ENCODE results near the gene ANKRD13B. TPM values are rescaled to one million over a fixed set of nuclear protein-coding genes. Genes with fewer than 3 reads are reported as not detected.

Gene ANKRD13B
- total and polyA plus RNA-seq, 8 donors = 1.8 to 12.3 (median 4.2) TPM; not detected in 1

- Histone ChIP-seq H3K4me1 (peaks cover 10 to 15% (median 13%) of the 10 kb centered on the region in 4 donors), H3K36me3 (peaks cover 0 to 7% (median 3%) of the 10 kb centered on the region in 4 donors), H3K4me3 (no peak overlapping the region), H3K9me3 (no peaks in the 10 kb centered on the region), H3K27me3 (peaks cover 0 to 13% (median 0%) of the 10 kb centered on the region in 3 donors), H3K27ac (no peak overlapping the region)
- peak in 1 of 2 donors; percentile 2 for DNase-seq
- WGBS, 5 donors = 84 to 90% (median 88%) methylated on average over 7 to 15 of the region's 15 CpGs
- TF ChIP-seq POLR2A (IDR thresholded peaks at IDR 0.05) (no peak), CTCF (IDR thresholded peaks at IDR 0.05) (no peak), POLR2AphosphoS5 (IDR thresholded peaks at IDR 0.05) (no peak), EP300 (IDR thresholded peaks at IDR 0.05) (no peak)
- intact Hi-C loops (cut with DNase I; ENCODE audit: low total_unique reads) = no loop called here
Observed at GRCh38 chr17:29608986-29609385, 16.1 kb downstream of the ANKRD13B start.

GRCh38 chr17:29610395-29610794, 17.5 kb downstream of the ANKRD13B start:
- H3K27me3 ChIP-seq = peaks cover 0 to 26% (median 0%) of the 10 kb centered on the region in 3 donors
- 85 to 93% (median 88%) methylated on average over 3 of the region's 3 CpGs for WGBS, 5 donors
- no peak for TF ChIP-seq POLR2AphosphoS5 (IDR thresholded peaks at IDR 0.05)
- no peak for TF ChIP-seq CTCF (IDR thresholded peaks at IDR 0.05)
- TF ChIP-seq POLR2A (IDR thresholded peaks at IDR 0.05) = no peak
- no peak for TF ChIP-seq EP300 (IDR thresholded peaks at IDR 0.05)

GRCh38 chr17:29611351-29612093, 18.6 kb downstream of the ANKRD13B start:
- no peak overlapping the region for H3K27ac ChIP-seq
- peaks cover 34 to 40% (median 38%) of the 10 kb centered on the region in 4 donors for H3K4me1 ChIP-seq
- 94 to 100% (median 98%) methylated on average over 3 to 11 of the region's 11 CpGs for WGBS, 5 donors
- DNase-seq = no peak
- no peak for TF ChIP-seq CTCF (IDR thresholded peaks at IDR 0.05)
- no peak for TF ChIP-seq POLR2A (IDR thresholded peaks at IDR 0.05)
- no peak for TF ChIP-seq EP300 (IDR thresholded peaks at IDR 0.05)
- TF ChIP-seq POLR2AphosphoS5 (IDR thresholded peaks at IDR 0.05) = no peak
- H3K27me3 ChIP-seq = peaks cover 0 to 36% (median 9%) of the 10 kb centered on the region in 3 donors
- intact Hi-C loops (cut with DNase I; ENCODE audit: low total_unique reads) = no loop called here
- no peak overlapping the region for H3K4me3 ChIP-seq
- no peaks in the 10 kb centered on the region for H3K9me3 ChIP-seq
- H3K36me3 ChIP-seq = peaks cover 0 to 7% (median 3%) of the 10 kb centered on the region in 4 donors

More at GRCh38 chr17:29610395-29610794, 17.5 kb downstream of the ANKRD13B start:
- H3K36me3 ChIP-seq = peaks cover 0 to 7% (median 3%) of the 10 kb centered on the region in 4 donors
- peaks cover 24 to 29% (median 27%) of the 10 kb centered on the region in 4 donors for H3K4me1 ChIP-seq
- H3K4me3 ChIP-seq = no peak overlapping the region
- H3K9me3 ChIP-seq = no peaks in the 10 kb centered on the region
- intact Hi-C loops (cut with DNase I; ENCODE audit: low total_unique reads) = no loop called here
- H3K27ac ChIP-seq = no peak overlapping the region
- DNase-seq = no peak

GRCh38 chr17:29612094-29612403, 19.1 kb downstream of the ANKRD13B start:
- TF ChIP-seq CTCF (IDR thresholded peaks at IDR 0.05) (no peak), POLR2AphosphoS5 (IDR thresholded peaks at IDR 0.05) (no peak), EP300 (IDR thresholded peaks at IDR 0.05) (no peak), POLR2A (IDR thresholded peaks at IDR 0.05) (no peak)
- Histone ChIP-seq H3K4me3 (no peak overlapping the region), H3K4me1 (peaks cover 39 to 45% (median 43%) of the 10 kb centered on the region in 4 donors), H3K27me3 (peaks cover 0 to 41% (median 14%) of the 10 kb centered on the region in 3 donors), H3K36me3 (peaks cover 0 to 7% (median 3%) of the 10 kb centered on the region in 4 donors), H3K27ac (no peak overlapping the region), H3K9me3 (no peaks in the 10 kb centered on the region)
- WGBS, 5 donors = 91 to 96% (median 93%) methylated on average over 9 to 12 of the region's 12 CpGs
- DNase-seq = no peak
- intact Hi-C loops (cut with DNase I; ENCODE audit: low total_unique reads) = no loop called here

All from stomach (tissue), 9 donors.